ENCODE data around the gene OSM.

Gene OSM

DNA sequence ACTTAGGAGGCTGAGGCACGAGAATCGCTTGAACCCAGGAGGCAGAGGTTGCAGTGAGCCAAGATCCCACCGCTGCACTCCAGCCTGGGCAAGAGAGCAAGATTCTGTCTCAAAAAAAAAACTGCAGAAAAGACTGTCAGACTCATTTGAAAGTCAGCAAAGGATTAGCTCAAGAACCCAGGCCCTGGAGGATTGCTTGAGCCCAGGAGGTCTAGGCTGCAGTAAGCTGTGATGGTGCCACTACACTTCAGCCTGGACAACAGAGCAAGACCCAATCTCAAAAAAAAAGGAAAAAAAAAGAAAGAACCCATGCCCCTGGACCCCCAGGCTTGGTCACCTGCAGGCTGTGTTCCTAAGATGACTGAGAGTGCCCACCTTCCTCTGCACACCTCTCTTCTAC is 36.3 kb downstream of the OSM start:
- H3K4me3 Mint-ChIP-seq = no peak overlapping the region
- DNase-seq = no peak
- H3K9me3 Mint-ChIP-seq = no peaks in the 10 kb centered on the region
- peaks cover 18% of the 10 kb centered on the region for H3K27me3 Mint-ChIP-seq (ENCODE audit: low read depth, poor library complexity)
- TF ChIP-seq, protein P1, sequence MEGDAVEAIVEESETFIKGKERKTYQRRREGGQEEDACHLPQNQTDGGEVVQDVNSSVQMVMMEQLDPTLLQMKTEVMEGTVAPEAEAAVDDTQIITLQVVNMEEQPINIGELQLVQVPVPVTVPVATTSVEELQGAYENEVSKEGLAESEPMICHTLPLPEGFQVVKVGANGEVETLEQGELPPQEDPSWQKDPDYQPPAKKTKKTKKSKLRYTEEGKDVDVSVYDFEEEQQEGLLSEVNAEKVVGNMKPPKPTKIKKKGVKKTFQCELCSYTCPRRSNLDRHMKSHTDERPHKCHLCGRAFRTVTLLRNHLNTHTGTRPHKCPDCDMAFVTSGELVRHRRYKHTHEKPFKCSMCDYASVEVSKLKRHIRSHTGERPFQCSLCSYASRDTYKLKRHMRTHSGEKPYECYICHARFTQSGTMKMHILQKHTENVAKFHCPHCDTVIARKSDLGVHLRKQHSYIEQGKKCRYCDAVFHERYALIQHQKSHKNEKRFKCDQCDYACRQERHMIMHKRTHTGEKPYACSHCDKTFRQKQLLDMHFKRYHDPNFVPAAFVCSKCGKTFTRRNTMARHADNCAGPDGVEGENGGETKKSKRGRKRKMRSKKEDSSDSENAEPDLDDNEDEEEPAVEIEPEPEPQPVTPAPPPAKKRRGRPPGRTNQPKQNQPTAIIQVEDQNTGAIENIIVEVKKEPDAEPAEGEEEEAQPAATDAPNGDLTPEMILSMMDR (IDR thresholded peaks at IDR 0.05) = no peak
- H3K4me1 Mint-ChIP-seq = peaks cover 30% of the 10 kb centered on the region
- H3K27ac Mint-ChIP-seq = no peak overlapping the region
- H3K36me3 Mint-ChIP-seq (ENCODE audit: low read depth) = no peaks in the 10 kb centered on the region

DNA sequence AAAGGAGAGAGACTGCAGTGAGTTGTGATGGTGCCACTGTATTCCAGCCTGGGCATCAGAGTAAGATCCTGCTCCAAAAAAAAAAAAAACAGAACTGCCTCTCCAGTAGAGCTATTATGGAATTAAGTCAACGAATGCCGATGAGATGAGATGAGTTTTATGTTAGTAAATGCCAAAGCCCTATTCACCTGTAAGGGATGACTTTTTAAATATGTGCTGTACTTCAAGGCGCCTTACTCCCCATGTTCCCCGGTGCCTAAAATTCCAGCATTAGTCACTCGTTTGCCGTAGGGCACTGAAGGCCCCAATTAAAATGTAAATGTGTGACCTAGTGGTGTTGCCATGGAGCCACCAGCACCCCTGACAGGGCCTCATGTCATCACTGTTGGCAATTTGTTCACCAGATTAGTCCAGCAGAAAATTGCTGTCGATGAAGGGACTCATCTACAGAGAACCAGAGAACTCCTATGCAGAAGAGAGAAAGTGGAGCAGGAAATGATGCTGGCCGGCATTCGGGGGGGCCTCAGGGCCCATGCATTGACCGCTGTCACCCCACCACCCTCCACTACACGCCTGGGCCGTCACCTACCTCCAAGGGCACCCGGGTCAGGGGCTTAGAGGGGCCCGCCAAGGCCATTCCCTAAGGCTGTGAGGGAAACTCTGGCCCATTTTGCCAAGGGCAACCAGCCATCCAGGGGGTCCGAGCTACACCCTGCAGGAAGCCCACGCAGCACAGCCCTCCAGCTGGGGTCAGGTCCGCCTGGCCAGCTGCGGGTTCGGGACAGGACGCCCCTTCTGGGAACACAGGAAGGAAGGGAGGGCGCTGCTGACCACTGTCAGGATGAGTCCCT is 37.9 kb downstream of the OSM start:
- peaks cover 4% of the 10 kb centered on the region for H3K9me3 Mint-ChIP-seq
- DNase-seq = no peak
- H3K4me1 Mint-ChIP-seq = peaks cover 22% of the 10 kb centered on the region
- no peak overlapping the region for H3K4me3 Mint-ChIP-seq
- no peaks in the 10 kb centered on the region for H3K36me3 Mint-ChIP-seq (ENCODE audit: low read depth)
- TF ChIP-seq, protein P1 (IDR thresholded peaks at IDR 0.05) = no peak
- H3K27me3 Mint-ChIP-seq (ENCODE audit: low read depth, poor library complexity) = peaks cover 24% of the 10 kb centered on the region
- H3K27ac Mint-ChIP-seq = no peak overlapping the region

DNA sequence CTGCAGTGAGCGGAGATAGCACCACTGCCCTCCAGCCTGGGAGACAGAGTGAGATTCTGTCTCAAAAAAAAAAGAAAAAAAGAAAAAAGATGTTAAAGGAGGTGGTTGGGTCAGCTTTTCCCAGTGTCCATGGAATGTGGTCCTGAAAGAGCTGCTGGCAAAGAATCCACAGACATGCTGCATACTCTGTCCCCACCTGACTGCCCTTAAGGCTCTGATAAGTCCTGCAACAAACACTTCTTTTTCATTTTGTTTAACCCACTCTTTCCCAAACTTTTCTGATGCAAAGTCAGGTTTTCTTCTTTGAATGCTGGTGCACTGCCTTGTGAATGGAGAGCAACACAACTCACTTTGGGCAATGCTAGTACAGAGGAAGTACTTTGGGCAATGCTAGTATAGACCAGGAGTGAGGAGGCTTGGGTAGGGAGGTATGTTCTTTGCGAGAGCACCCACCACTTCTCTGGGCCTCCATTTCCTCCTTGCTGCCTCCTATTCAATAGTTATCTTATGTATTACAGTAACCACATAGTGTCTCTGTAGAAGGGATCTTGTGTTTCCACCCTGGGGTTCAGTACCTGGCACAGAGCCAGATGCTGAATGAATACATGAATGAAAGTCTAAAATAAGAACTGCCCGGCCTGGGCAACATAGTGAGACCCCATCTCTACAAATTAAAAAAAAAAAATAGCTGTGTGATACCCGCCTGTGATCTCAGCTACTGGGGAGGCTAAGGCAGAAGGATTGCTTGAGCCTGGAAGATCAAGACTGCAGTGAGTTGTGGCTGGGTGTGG is 39.0 kb downstream of the OSM start:
- no peak for DNase-seq
- H3K36me3 Mint-ChIP-seq (ENCODE audit: low read depth) = no peaks in the 10 kb centered on the region
- H3K27me3 Mint-ChIP-seq (ENCODE audit: low read depth, poor library complexity) = peaks cover 30% of the 10 kb centered on the region
- H3K4me1 Mint-ChIP-seq = peaks cover 28% of the 10 kb centered on the region
- TF ChIP-seq, protein P1 (IDR thresholded peaks at IDR 0.05) = no peak
- peaks cover 4% of the 10 kb centered on the region for H3K9me3 Mint-ChIP-seq
- no peak overlapping the region for H3K4me3 Mint-ChIP-seq
- H3K27ac Mint-ChIP-seq = no peak overlapping the region

DNA sequence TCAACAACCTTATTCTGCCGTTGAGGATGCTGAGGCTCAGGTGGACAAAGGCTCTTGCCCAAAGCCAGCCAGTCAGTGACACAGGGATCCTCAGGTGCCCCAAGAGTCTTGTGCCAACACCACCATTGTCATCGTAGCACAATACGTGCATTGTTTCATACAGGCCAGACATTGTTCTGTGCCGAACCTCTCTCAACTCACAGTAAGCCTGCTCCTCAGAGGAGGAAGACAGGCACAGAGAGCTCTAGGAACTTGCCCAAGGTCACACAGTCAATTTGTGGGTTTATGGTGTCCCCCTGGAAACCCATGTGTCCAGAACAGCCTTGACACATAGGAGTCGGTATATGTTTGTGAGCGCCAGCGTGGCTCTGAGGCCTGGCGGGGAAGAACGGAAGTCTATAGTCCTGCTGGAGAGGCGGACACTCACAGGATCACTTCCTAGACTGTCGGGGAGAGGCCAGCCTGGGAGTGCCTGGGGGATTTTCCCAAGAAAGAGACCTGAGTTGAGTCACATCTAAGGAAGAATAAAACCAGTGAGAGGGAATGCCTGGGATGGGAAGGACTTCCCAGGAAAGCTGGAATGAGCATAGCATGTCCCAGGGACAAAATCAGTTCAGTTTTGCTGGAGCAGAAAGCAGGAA is 40.3 kb downstream of the OSM start:
- DNase-seq = no peak
- Mint-ChIP-seq H3K27me3 (ENCODE audit: low read depth, poor library complexity) (peaks cover 26% of the 10 kb centered on the region), H3K27ac (no peak overlapping the region), H3K4me1 (peaks cover 22% of the 10 kb centered on the region), H3K9me3 (peaks cover 4% of the 10 kb centered on the region), H3K4me3 (no peak overlapping the region), H3K36me3 (ENCODE audit: low read depth) (no peaks in the 10 kb centered on the region)
- TF ChIP-seq, protein P1 (IDR thresholded peaks at IDR 0.05) = no peak

DNA sequence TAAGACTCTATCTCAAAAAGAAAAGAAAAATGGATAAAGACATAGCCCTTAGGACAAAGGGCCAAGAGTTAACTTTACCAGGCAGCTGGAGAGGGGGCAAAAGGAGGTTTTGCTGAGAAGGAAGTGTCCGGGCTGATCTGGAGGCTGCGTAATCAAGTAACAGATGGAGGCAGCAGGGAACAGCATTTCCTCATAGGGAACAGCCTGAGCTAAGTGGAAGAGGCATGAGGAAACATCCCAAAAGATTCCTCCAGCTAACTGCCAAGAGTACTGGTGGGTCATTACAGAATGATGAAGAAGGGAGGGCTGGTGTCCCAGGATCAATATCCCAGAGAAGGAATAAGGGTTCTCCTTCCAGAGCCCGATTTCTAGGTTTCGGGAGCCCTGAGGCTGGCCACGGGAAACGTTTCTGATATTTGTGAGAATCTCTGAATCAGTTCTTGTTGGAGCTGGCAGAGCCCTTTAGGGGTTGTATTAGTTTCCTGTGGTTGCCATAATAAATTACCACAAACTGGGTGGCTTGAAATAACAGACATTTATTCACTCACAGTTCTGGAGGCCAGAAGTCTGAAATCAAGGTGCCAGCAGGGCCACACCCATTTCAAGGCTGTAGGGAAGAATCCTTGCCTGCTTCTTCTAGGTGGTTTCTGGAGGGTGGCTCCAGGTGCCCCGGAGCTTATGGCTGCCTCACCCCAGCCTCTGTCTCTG is 41.3 kb downstream of the OSM start:
- Mint-ChIP-seq H3K4me3 (no peak overlapping the region), H3K27me3 (ENCODE audit: low read depth, poor library complexity) (peaks cover 28% of the 10 kb centered on the region), H3K27ac (no peak overlapping the region), H3K9me3 (peaks cover 4% of the 10 kb centered on the region), H3K36me3 (ENCODE audit: low read depth) (no peaks in the 10 kb centered on the region), H3K4me1 (peaks cover 22% of the 10 kb centered on the region)
- TF ChIP-seq, protein P1 (IDR thresholded peaks at IDR 0.05) = no peak
- DNase-seq = no peak

Data from nephron progenitor cell (in vitro differentiated cells).